Anterior cingulate cortex (tissue), 58 donors: ENCODE results near the gene OR51T1.
"Not testable (repeated sequence)": the region's sequence is repeated elsewhere in the genome, so short reads cannot be mapped to it uniquely, and the experiment has no call there.

Experiments used
- DNase-seq, 58 donors: peaks; one replicate each; lab custom pipeline; 2025; lab: John Stamatoyannopoulos, UW

OR51T1 gene, protein sequence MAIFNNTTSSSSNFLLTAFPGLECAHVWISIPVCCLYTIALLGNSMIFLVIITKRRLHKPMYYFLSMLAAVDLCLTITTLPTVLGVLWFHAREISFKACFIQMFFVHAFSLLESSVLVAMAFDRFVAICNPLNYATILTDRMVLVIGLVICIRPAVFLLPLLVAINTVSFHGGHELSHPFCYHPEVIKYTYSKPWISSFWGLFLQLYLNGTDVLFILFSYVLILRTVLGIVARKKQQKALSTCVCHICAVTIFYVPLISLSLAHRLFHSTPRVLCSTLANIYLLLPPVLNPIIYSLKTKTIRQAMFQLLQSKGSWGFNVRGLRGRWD

GRCh38 chr11:4881860-4882500 lies at the start of gene OR51T1:
Gene OR51T1 (plus strand): TSS chr11:4881900. CDS start chr11:4881900, 0 bp downstream.
- DNase-seq: no peak

- DNase-seq: no peak
Measured at GRCh38 chr11:4839851-4840549, 41.7 kb upstream of the OR51T1 start.

GRCh38 chr11:4848908-4849532 lies 32.7 kb upstream of the OR51T1 start, which contains the start of gene OR51S1:
Gene OR51S1 (minus strand): TSS chr11:4849208. CDS start chr11:4849208, 0 bp downstream.
- no peak for DNase-seq

DNA sequence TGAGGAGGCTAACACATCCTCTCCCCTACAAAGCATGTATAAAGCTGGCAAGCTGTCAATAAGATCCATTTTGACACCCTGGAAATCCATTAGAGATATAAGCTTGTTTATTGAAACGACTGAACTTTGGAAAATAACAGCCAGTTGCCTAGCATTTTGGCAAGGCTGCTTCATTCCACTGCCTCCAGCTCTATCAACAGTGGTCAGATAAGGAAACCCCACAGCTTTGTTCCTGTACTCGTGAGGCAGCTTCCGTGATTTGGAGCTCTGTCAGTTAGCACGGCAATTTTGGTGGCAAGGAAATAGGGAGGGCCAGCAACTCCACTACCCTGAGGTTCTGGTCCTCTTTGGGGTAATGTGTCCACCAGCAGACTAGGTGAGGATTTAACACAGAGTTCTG lies 30.7 kb upstream of the OR51T1 start:
- DNase-seq: no peak

- DNase-seq: not testable (repeated sequence)
Measured at GRCh38 chr11:4854286-4854685, 27.4 kb upstream of the OR51T1 start.

DNA sequence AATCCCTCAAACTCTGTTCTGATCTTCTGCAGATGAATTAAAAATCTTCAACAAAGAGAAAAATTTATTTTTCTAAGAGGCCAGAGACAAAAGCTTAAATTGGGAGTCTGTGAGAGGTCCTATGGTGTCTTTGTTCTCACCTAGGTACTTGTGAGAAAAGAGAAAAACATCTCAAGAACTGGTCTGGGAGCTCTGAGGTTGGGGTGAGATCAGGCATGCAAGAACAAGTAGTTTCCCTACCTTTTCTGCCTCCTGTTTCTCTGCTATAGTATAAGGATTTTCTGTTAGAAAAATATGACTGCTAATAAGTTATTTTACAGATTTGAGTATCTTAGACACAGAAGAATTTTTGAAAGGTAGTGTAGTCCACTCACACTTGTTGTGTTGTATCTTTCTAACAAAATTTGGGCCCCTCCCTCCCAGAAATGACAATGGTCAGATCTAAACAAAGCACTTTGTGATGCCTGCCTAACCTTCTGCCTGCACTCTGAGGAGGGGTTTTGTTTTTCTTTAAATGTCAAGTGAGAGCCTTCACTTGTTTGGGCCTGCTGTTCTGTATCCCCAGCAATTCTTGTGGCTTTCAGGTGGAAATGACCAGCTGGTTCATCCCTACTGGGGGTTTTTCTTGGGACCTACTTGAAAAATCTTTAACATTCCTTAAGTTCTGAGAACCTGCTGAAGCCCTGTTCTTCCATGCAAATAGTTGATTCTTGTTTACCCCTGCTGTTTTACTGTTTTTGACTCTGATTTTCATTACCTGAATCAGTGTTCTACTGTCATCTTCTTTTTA lies 19.1 kb upstream of the OR51T1 start:
- DNase-seq: no peak

DNA sequence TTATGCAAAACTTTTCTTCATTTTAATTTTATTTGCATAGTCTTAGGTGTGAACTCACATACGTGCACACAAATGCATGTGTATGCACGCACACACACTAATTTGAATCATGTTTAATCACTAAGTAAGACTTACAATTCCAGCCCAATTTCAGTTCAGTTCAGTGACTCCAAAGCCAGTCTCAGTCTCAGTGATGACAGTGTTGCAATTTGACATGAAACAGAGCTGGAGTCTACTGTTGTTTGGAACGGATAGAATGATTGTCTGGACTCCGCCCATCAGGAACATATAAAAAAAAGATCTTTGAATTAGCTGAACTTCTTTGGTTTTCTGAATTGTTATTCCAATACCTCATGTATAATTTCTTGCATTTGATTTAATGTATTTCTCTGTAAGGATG lies 17.8 kb upstream of the OR51T1 start:
- no peak for DNase-seq

GRCh38 chr11:4865855-4866254 lies 15.8 kb upstream of the OR51T1 start:
- DNase-seq: no peak

GRCh38 chr11:4881188-4881587 lies 512 bp upstream of the OR51T1 start:
- DNase-seq: no peak

DNA sequence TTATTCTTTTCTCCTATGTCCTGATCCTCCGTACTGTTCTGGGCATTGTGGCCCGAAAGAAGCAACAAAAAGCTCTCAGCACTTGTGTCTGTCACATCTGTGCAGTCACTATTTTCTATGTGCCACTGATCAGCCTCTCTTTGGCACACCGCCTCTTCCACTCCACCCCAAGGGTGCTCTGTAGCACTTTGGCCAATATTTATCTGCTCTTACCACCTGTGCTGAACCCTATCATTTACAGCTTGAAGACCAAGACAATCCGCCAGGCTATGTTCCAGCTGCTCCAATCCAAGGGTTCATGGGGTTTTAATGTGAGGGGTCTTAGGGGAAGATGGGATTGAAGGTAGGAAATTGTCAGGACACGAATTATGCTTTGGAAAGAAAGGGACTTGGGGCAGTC lies 843 bp downstream of the OR51T1 start:
- no peak for DNase-seq

DNA sequence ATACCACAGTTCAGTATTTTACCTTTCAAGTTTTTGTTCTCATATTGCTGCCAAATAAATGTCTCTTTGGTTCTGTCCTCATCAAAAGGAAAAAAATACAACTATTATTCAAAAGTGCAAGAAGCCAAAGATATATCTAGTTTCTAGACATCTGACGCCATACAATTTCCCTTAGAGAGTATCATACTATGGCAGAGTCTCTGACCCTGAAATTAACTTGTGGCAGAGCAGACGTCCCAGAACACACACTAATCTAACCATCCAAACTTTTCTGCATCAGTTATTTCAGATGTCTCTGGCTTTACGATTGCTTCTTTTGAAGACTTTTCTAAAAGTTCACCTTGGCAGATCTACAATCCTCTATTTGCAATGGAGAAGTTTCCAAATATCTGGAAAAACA lies 2.7 kb downstream of the OR51T1 start:
- no peak for DNase-seq

- DNase-seq: no peak
Measured at GRCh38 chr11:4886186-4886585, 4.5 kb downstream of the OR51T1 start.

DNA sequence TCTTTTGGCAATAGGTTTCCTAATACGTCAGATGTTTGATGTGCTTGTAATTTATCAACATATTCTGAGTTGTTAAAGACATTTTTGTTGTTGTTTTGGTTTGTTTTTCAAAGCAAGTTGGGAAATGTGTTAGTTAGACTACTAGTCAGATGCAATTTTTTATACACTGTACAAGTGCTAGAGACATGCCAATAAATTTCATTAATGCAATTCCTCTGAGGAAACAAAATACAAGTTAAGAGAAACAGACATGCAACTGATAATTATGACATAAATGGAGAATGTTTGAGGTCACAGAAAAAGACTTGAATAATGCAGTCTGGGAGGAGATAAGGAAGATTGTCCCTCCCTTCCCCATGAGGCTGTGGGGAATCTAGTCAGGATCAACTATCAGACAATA lies 5.9 kb downstream of the OR51T1 start:
- DNase-seq: no peak

- no peak for DNase-seq
Measured at GRCh38 chr11:4890279-4890678, 8.6 kb downstream of the OR51T1 start.

- no peak for DNase-seq
Measured at GRCh38 chr11:4891996-4892640, 10.4 kb downstream of the OR51T1 start.

- DNase-seq: no peak
Measured at GRCh38 chr11:4903484-4903883, 21.8 kb downstream of the OR51T1 start, which contains the start of gene OR51A7. Gene OR51A7 (plus strand): TSS chr11:4903783. CDS start chr11:4907370, 3,587 bp downstream.

DNA sequence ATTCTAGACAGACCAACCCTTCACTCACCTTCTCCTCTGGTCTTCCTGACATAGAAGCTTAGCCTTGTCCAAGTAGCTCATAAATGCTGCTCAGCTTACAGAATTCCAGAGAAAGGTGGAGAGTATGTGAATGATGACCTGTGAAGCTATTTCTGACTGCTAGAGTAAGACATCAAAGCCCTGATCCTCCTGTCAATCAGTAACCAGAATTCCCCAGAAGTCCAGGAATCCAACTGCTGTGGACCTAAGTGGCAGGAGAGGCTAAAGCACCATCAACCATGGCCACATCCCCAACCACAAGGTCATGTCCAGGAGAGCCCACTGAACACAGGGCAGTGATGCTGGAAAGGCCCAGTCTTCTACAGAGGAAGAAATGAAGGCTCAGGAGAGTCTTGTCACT lies 34.9 kb downstream of the OR51T1 start:
- DNase-seq: no peak

DNA sequence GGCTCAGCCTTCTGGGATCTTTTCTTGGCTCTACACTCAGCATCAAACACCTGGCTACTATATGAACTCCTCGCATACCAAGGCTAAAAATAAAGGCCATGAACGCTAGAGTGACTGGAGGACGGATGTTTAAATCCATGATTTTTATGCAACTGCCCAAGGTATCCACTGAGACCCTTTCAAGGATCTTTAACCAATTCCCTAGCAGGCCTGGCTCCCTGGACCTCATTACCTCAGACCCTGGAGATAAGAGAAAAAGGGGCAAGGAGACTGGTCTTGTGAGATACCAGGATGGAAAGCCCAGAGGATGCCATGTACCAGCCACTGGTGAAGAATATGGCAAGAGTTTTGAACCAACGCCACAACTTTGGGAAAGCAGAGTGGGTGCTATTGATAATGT lies 37.5 kb downstream of the OR51T1 start, which contains the start of gene OR51G2:
Gene OR51G2 (minus strand): TSS at position 101 of the 400 bp plus-strand sequence. CDS start 3,687 bp downstream, outside the sequence.
- DNase-seq: no peak

DNA sequence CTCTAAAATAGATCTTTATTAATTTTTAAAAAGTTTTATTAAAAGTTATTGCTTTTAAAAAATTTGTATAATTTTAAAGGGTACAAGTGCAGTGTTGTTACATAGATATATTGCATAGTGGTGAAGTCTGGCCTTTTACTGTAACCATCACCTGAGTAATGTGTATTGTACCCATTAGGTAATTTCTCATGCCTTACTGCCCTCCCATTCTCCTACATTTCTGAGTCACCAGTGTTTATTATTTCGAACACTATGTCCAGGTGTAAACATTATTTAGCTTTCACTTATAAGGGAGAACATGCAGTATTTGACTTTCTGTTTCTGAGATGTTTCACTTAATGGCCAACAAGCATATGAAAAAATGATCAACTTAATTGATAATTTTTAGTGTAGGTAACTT lies 40.1 kb downstream of the OR51T1 start:
- no peak for DNase-seq
